CD14-positive monocyte (primary cell): Measurements from ENCODE around the gene NR6A1. TPM values are rescaled to one million over a fixed set of nuclear protein-coding genes. Genes with fewer than 3 reads are reported as not detected.

ENCODE experiments used
- DNase-seq, 3 donors: peaks; one replicate each; pipeline ENCODE4 v3.0.0-alpha.2; 2011 to 2022
- H2AFZ ChIP-seq: 2 replicates; pipeline ENCODE4 v1.6.0; 2012; ENCODE audit warnings: mild to moderate bottlenecking, low read depth, low read length, inconsistent platforms; ENCODE audit not compliant: insufficient read depth, poor library complexity, severe bottlenecking
- H3K27ac ChIP-seq, 2 donors: 1 replicate in 1 of 2; 2 replicates in 1 of 2; pipeline ENCODE4 v1.5.1; 2012 to 2013; ENCODE audit warnings: low read length in 2 of 2, control low read depth in 1 of 2, inconsistent platforms in 1 of 2, low read depth in 1 of 2, mild to moderate bottlenecking in 1 of 2
- H3K27me3 ChIP-seq, 2 donors: one replicate each; pipeline versions ENCODE4 v1.6.0 to v1.6.1; 2011 to 2013; ENCODE audit warnings: low read length in 2 of 2; ENCODE audit not compliant: control insufficient read depth in 2 of 2, insufficient read depth in 2 of 2
- H3K36me3 ChIP-seq, 2 donors: replicated peaks in 1 of 2; 1 replicate in 1 of 2; 2 replicates in 1 of 2; pipeline versions ENCODE4 v1.5.1 to v1.6.1; 2012 to 2013; ENCODE audit warnings: low read length in 2 of 2, control low read depth in 1 of 2, inconsistent platforms in 1 of 2, mild to moderate bottlenecking in 1 of 2; ENCODE audit not compliant: insufficient read depth in 2 of 2, control insufficient read depth in 1 of 2
- H3K4me1 ChIP-seq, 2 donors: 1 replicate in 1 of 2; 2 replicates in 1 of 2; pipeline versions ENCODE4 v1.5.1 to v1.6.1; 2012 to 2013; ENCODE audit warnings: low read length in 2 of 2, control low read depth in 1 of 2, inconsistent platforms in 1 of 2, mild to moderate bottlenecking in 1 of 2, moderate library complexity in 1 of 2; ENCODE audit not compliant: insufficient read depth in 2 of 2, control insufficient read depth in 1 of 2
- H3K4me2 ChIP-seq: replicated peaks from 2 replicates; pipeline ENCODE3; 2012; ENCODE audit warnings: low read length, moderate library complexity, mild to moderate bottlenecking; ENCODE audit not compliant: poor library complexity, severe bottlenecking; ENCODE audit errors: extremely low read depth
- H3K4me3 ChIP-seq, 3 experiments: fragments of 200-600 bp in 1 of 3; sonication (generic) in 1 of 3; replicated peaks in 1 of 3; 1 replicate in 2 of 3; 2 replicates in 1 of 3; pipeline ENCODE4 v1.5.1; 2011 to 2013; ENCODE audit warnings: low read length in 3 of 3, mild to moderate bottlenecking in 3 of 3, control low read depth in 2 of 3, low read depth in 2 of 3, inconsistent platforms in 1 of 3, moderate library complexity in 1 of 3
- H3K79me2 ChIP-seq: 2 replicates; pipeline ENCODE4 v1.6.0; 2012; ENCODE audit warnings: mild to moderate bottlenecking, control low read depth, inconsistent platforms, low read length, moderate library complexity; ENCODE audit not compliant: insufficient read depth
- H3K9ac ChIP-seq: 2 replicates; pipeline ENCODE4 v1.6.0; 2017; ENCODE audit warnings: low read length, mild to moderate bottlenecking; ENCODE audit not compliant: insufficient read depth, poor library complexity, severe bottlenecking
- H3K9me3 ChIP-seq, 2 donors: replicated peaks in 1 of 2; 1 replicate in 1 of 2; 2 replicates in 1 of 2; pipeline versions ENCODE4 v1.5.1 to v1.6.1; 2012 to 2013; ENCODE audit warnings: low read length in 2 of 2, control low read depth in 1 of 2; ENCODE audit not compliant: control insufficient read depth in 1 of 2, insufficient read depth in 1 of 2
- H4K20me1 ChIP-seq: 2 replicates; pipeline ENCODE4 v1.6.0; 2012; ENCODE audit warnings: mild to moderate bottlenecking, low read length, control low read depth, moderate library complexity; ENCODE audit not compliant: insufficient read depth
- H3K27ac Mint-ChIP-seq, 7 donors: one replicate each; pipeline ENCODE4 v1.8.0; 2020; ENCODE audit warnings: mild to moderate bottlenecking in 7 of 7, mixed read lengths in 7 of 7, moderate library complexity in 6 of 7, inconsistent platforms in 2 of 7
- H3K27me3 Mint-ChIP-seq, 3 donors: one replicate each; pipeline ENCODE4 v1.8.0; 2021 to 2022; ENCODE audit warnings: low read depth in 3 of 3, mild to moderate bottlenecking in 3 of 3, mixed read lengths in 3 of 3, moderate library complexity in 3 of 3, inconsistent platforms in 1 of 3
- H3K36me3 Mint-ChIP-seq, 2 donors: one replicate each; pipeline ENCODE4 v1.8.0; 2020; ENCODE audit warnings: mixed read lengths in 2 of 2, inconsistent platforms in 1 of 2, mild to moderate bottlenecking in 1 of 2
- H3K4me1 Mint-ChIP-seq: one replicate; pipeline ENCODE4 v1.8.0; 2020; ENCODE audit warnings: mild to moderate bottlenecking, mixed read lengths
- H3K4me3 Mint-ChIP-seq, 2 donors: one replicate each; pipeline ENCODE4 v1.8.0; 2020; ENCODE audit warnings: mild to moderate bottlenecking in 2 of 2, mixed read lengths in 2 of 2, moderate library complexity in 1 of 2
- H3K9me3 Mint-ChIP-seq, 7 donors: one replicate each; pipeline ENCODE4 v1.8.0; 2020 to 2022; ENCODE audit warnings: mixed read lengths in 7 of 7, mild to moderate bottlenecking in 6 of 7, moderate library complexity in 6 of 7, inconsistent platforms in 2 of 7
- WGBS: methylation state at CpG from one replicate; pipeline ENCODE4 v1.1.5; 2013; ENCODE audit warnings: missing lambda C conversion rate; ENCODE audit not compliant: insufficient coverage; 5-methylcytosine and 5-hydroxymethylcytosine counted together
- intact Hi-C, 2 donors: fragments of 100-400 bp; cut with micrococcal nuclease; formaldehyde crosslinking; loops; one replicate each; pipeline versions ENCODE4 v1.15.0 to v1.15.1; 2023
- polyA plus RNA-seq, 3 donors: library from polyadenylated mRNA; depleted of rRNA in 1 of 3; unstranded in 2 of 3; stranded (reverse) in 1 of 3; fragments of 300-500 nt in 2 of 3; fragments of >200 nt in 1 of 3; fragmentation: Illumina TruSeq in 2 of 3; gene quantifications; 1 replicate in 2 of 3; 2 replicates in 1 of 3; pipeline ENCODE4 v1.2.3, GENCODE V29; 2012 to 2021
- TF ChIP-seq, protein P1 (sequence below): fragments of 200-600 bp; IDR thresholded peaks from one replicate; pipeline ENCODE4 v1.8.0; 2022; ENCODE audit warnings: antibody characterized with exemption, mild to moderate bottlenecking

NR6A1 gene
- polyA plus RNA-seq, 3 donors, result 0.15 to 2.9 (median 0.28) TPM

- Histone ChIP-seq H3K4me3 (no peak overlapping the region), H3K4me1 (no peaks in the 10 kb centered on the region), H3K27me3 (no peaks in the 10 kb centered on the region), H3K36me3 (no peaks in the 10 kb centered on the region), H3K9ac (no peak overlapping the region), H3K27ac (no peak overlapping the region), H3K4me2 (no peak overlapping the region), H3K79me2 (no peaks in the 10 kb centered on the region), H4K20me1 (no peaks in the 10 kb centered on the region), H3K9me3 (no peaks in the 10 kb centered on the region), H2AFZ (no peak overlapping the region)
- no peaks in the 10 kb centered on the region for H3K9me3 Mint-ChIP-seq
- no peak for DNase-seq
- TF ChIP-seq, protein P1, sequence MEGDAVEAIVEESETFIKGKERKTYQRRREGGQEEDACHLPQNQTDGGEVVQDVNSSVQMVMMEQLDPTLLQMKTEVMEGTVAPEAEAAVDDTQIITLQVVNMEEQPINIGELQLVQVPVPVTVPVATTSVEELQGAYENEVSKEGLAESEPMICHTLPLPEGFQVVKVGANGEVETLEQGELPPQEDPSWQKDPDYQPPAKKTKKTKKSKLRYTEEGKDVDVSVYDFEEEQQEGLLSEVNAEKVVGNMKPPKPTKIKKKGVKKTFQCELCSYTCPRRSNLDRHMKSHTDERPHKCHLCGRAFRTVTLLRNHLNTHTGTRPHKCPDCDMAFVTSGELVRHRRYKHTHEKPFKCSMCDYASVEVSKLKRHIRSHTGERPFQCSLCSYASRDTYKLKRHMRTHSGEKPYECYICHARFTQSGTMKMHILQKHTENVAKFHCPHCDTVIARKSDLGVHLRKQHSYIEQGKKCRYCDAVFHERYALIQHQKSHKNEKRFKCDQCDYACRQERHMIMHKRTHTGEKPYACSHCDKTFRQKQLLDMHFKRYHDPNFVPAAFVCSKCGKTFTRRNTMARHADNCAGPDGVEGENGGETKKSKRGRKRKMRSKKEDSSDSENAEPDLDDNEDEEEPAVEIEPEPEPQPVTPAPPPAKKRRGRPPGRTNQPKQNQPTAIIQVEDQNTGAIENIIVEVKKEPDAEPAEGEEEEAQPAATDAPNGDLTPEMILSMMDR, result no peak
- intact Hi-C loops, result no loop called here
- peaks cover 6% of the 10 kb centered on the region for H3K4me1 Mint-ChIP-seq
- H3K27ac Mint-ChIP-seq, result no peak overlapping the region
- no peaks in the 10 kb centered on the region for H3K36me3 Mint-ChIP-seq
- H3K4me3 Mint-ChIP-seq, result no peak overlapping the region
- 90% methylated on average over 1 of the region's 4 CpGs for WGBS
- H3K27me3 Mint-ChIP-seq, result no peaks in the 10 kb centered on the region
Observed at GRCh38 chr9:124570942-124571666, 200.0 kb downstream of the NR6A1 start.

DNA sequence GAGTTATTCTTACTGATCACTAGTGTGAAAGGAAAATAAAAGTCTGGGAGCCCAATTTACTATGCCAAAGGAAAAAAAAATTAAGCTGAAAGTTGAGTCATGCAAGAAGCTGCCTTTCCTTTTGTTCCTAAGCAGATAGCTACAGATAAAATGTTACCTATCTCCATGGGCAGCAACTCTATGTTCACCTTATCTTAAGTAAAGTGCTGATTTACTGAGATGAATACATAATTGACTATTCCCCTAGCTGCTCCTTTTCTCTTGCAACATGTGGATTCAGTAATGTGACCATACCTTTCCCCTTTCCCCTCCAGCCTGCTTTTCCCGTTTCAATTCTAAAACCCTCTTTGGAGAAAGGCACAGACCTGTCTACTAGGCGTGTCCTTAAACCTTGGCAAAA lies 201.2 kb downstream of the NR6A1 start:
- no peaks in the 10 kb centered on the region for H3K36me3 Mint-ChIP-seq
- no peaks in the 10 kb centered on the region for H3K9me3 ChIP-seq
- no peak overlapping the region for H3K4me3 Mint-ChIP-seq
- no peaks in the 10 kb centered on the region for H3K79me2 ChIP-seq
- 83% methylated on average over 1 of the region's 2 CpGs for WGBS
- peaks cover 6% of the 10 kb centered on the region for H3K4me1 Mint-ChIP-seq
- DNase-seq, result no peak
- H3K27ac Mint-ChIP-seq, result no peak overlapping the region
- TF ChIP-seq, protein P1, result no peak
- no peak overlapping the region for H3K4me3 ChIP-seq
- no peaks in the 10 kb centered on the region for H3K27me3 ChIP-seq
- no peaks in the 10 kb centered on the region for H4K20me1 ChIP-seq
- H3K27me3 Mint-ChIP-seq, result peaks cover 0 to 3% (median 2%) of the 10 kb centered on the region in 3 donors
- H3K36me3 ChIP-seq, result no peaks in the 10 kb centered on the region
- intact Hi-C loops, result no loop called here
- H3K4me2 ChIP-seq, result no peak overlapping the region
- H3K27ac ChIP-seq, result no peak overlapping the region
- H3K9ac ChIP-seq, result no peak overlapping the region
- H2AFZ ChIP-seq, result no peak overlapping the region
- no peaks in the 10 kb centered on the region for H3K9me3 Mint-ChIP-seq
- H3K4me1 ChIP-seq, result no peaks in the 10 kb centered on the region
